Right lung (tissue), 5 donors: Measurements from ENCODE around the gene CDHR2. TPM values are rescaled to one million over a fixed set of nuclear protein-coding genes. Genes with fewer than 3 reads are reported as not detected.

Experiments
- DNase-seq, 2 donors: peaks; one replicate each; pipeline ENCODE4 v3.0.0-alpha.2; 2013
- polyA plus RNA-seq, 5 donors: library from polyadenylated mRNA; unstranded; fragments of 120-200 nt; gene quantifications; one replicate each; pipeline versions ENCODE4 v1.2.1 to v1.2.3, GENCODE V29; 2013; ENCODE audit warnings: inconsistent platforms in 1 of 5, low replicate concordance in 1 of 5; ENCODE audit not compliant: insufficient read length in 5 of 5, insufficient read depth in 1 of 5

CDHR2 gene
- polyA plus RNA-seq, 5 donors = 0.33 to 0.60 (median 0.40) TPM

GRCh38 chr5:176527246-176528222 is 21.6 kb upstream of the CDHR2 start:
- no peak for DNase-seq

- no peak for DNase-seq
These were observed 20.8 kb upstream of the CDHR2 start for GRCh38 chr5:176528301-176528700.

GRCh38 chr5:176528761-176529115 is 20.4 kb upstream of the CDHR2 start:
- DNase-seq = no peak

GRCh38 chr5:176529116-176529740 is 19.9 kb upstream of the CDHR2 start:
- DNase-seq = no peak

GRCh38 chr5:176529741-176530141 is 19.4 kb upstream of the CDHR2 start:
- DNase-seq = no peak

- no peak for DNase-seq
These were observed 18.7 kb upstream of the CDHR2 start for GRCh38 chr5:176530393-176530982.

- peak in 1 of 2 donors; percentile 17 for DNase-seq
These were observed 17.9 kb upstream of the CDHR2 start for GRCh38 chr5:176530983-176531901.

GRCh38 chr5:176531902-176532493 is 17.1 kb upstream of the CDHR2 start:
- no peak for DNase-seq

- no peak for DNase-seq
These were observed 16.3 kb upstream of the CDHR2 start for GRCh38 chr5:176532795-176533194.

GRCh38 chr5:176533390-176533789 is 15.8 kb upstream of the CDHR2 start:
- peak in 1 of 2 donors; percentile 29 for DNase-seq

- peak; percentile 8 to 19 for DNase-seq
These were observed 15.1 kb upstream of the CDHR2 start for GRCh38 chr5:176533894-176534611.

GRCh38 chr5:176534640-176535039 is 14.5 kb upstream of the CDHR2 start:
- DNase-seq = no peak

- DNase-seq = peak; percentile 15 to 17
These were observed 14.0 kb upstream of the CDHR2 start for GRCh38 chr5:176535101-176535663.

GRCh38 chr5:176535664-176536131 is 13.4 kb upstream of the CDHR2 start:
- peak; percentile 7 for DNase-seq

- peak; percentile 74 to 78 for DNase-seq
These were observed 12.8 kb upstream of the CDHR2 start for GRCh38 chr5:176536132-176536901.

GRCh38 chr5:176536902-176537553 is 12.1 kb upstream of the CDHR2 start, which contains the start of gene RNF44:
Gene RNF44, minus strand, starts transcription at chr5:176537402. Its CDS starts 4,930 bp downstream, at chr5:176532472.
- DNase-seq = peak; percentile 97 to 98

- DNase-seq = peak; percentile 99
These were observed 11.4 kb upstream of the CDHR2 start for GRCh38 chr5:176537554-176538229.
